ENCODE data around the gene MAGEA9B. TPM values are rescaled to one million over a fixed set of nuclear protein-coding genes. Genes with fewer than 3 reads are reported as not detected.

MAGEA9B gene
- total and polyA plus RNA-seq, 10 of the 15 experiments (the other 5 are each of a cell fraction or from before 2014, with no cell fraction given), result 0.08 TPM; not detected in 9

- POLR2A ChIA-PET, result no interaction called here
- Histone ChIP-seq H3K27ac (ENCODE audit: control insufficient read depth, insufficient read depth) (no peak overlapping the region), H3K9ac (ENCODE audit: control insufficient read depth, insufficient read depth, low read length) (no peak overlapping the region), H4K20me1 (ENCODE audit: control insufficient read depth, insufficient read depth) (no peaks in the 10 kb centered on the region; the same call in 1 of the 2 replicates), H3K4me2 (ENCODE audit: control insufficient read depth, insufficient read depth) (no peak overlapping the region; the same call in 1 of the 2 replicates), H3K79me2 (ENCODE audit: control insufficient read depth, insufficient read depth, low read length) (peaks cover 3% of the 10 kb centered on the region; the same call in 1 of the 2 replicates), H3K9me3 (replicated peaks; ENCODE audit: control insufficient read depth, insufficient read depth, low read length) (no peaks in the 10 kb centered on the region), H3K4me1 (ENCODE audit: control insufficient read depth, insufficient read depth, low read length) (no peaks in the 10 kb centered on the region), H3K4me3 (no peak overlapping the region), H3K36me3 (ENCODE audit: control insufficient read depth in 2 of 2, insufficient read depth in 2 of 2, low read length in 1 of 2) (no peaks in the 10 kb centered on the region), H3K27me3 (replicated peaks in 1 of 2; ENCODE audit: control insufficient read depth in 2 of 2, insufficient read depth in 2 of 2, low read length in 1 of 2) (no peaks in the 10 kb centered on the region), H2AFZ (ENCODE audit: control insufficient read depth, low read depth, low read length) (no peak overlapping the region)
- SMC1A ChIA-PET (ENCODE audit: uncharacterized antibody, unreplicated experiment), result no interaction called here
- no TSS peak for BruUV-seq (replicated peaks)
- no peak for DNase-seq (ENCODE audit: low read depth, low spot score)
- WGBS (ENCODE audit: insufficient coverage, insufficient replicate concordance, low lambda C conversion rate, missing lambda C conversion rate), result 45% methylated on average over 2 of the region's 2 CpGs
- FAIRE-seq, result no peak
- ATAC-seq, result no peak
- RAD21 ChIA-PET (ENCODE audit: unreplicated experiment), result no interaction called here
- intact Hi-C loops (cut with micrococcal nuclease; ENCODE audit: unreplicated experiment) (loop anchor here (10.0 kb wide), 1 partner anchor 114 kb away; no protein-coding TSS in a partner anchor), in situ Hi-C loops (cut with MboI) (no loop called here)
- CTCF ChIA-PET, result no interaction called here
- no peak for TF ChIP-seq CBX3 (IDR thresholded peaks at IDR 0.05; ENCODE audit: borderline replicate concordance, low read depth)
- TF ChIP-seq E2F8 (IDR thresholded peaks at IDR 0.05; ENCODE audit: low read depth, partially characterized antibody), result no peak
- no peak for TF ChIP-seq MLLT1 (IDR thresholded peaks at IDR 0.05)
- no peak for TF ChIP-seq CBX5 (IDR thresholded peaks at IDR 0.05; ENCODE audit: low read depth)
- no peak for TF ChIP-seq YY1 (IDR thresholded peaks at IDR 0.05; ENCODE audit: low read depth, low read length)
- no peak for TF ChIP-seq DPF2 (IDR thresholded peaks at IDR 0.05)
Measured at GRCh38 chrX:149628768-149629167, 41.5 kb upstream of the MAGEA9B start.
